Ovary (tissue), 3 donors: Measurements from ENCODE around the gene ARHGAP12.

Source experiments
- EP300 ChIP-seq: sonication (generic); formaldehyde crosslinking; IDR thresholded peaks from one replicate; pipeline ENCODE4 v1.6.1; 2017; ENCODE audit warnings: antibody characterized with exemption
- TF ChIP-seq, protein P1 (sequence below), 3 donors: fragments of 450-650 bp in 2 of 3; fragments of 200-600 bp in 1 of 3; IDR thresholded peaks; one replicate each; pipeline versions ENCODE4 v1.5.1 to v1.8.0; 2016 to 2022; ENCODE audit warnings: antibody characterized with exemption in 3 of 3, mild to moderate bottlenecking in 1 of 3
- donor health status: DM: no; HTN: no; CAD: no.

GRCh38 chr10:31940839-31941653 lies 12.4 kb upstream of the ARHGAP12 start:
- TF ChIP-seq EP300 = no peak
- TF ChIP-seq, protein P1, sequence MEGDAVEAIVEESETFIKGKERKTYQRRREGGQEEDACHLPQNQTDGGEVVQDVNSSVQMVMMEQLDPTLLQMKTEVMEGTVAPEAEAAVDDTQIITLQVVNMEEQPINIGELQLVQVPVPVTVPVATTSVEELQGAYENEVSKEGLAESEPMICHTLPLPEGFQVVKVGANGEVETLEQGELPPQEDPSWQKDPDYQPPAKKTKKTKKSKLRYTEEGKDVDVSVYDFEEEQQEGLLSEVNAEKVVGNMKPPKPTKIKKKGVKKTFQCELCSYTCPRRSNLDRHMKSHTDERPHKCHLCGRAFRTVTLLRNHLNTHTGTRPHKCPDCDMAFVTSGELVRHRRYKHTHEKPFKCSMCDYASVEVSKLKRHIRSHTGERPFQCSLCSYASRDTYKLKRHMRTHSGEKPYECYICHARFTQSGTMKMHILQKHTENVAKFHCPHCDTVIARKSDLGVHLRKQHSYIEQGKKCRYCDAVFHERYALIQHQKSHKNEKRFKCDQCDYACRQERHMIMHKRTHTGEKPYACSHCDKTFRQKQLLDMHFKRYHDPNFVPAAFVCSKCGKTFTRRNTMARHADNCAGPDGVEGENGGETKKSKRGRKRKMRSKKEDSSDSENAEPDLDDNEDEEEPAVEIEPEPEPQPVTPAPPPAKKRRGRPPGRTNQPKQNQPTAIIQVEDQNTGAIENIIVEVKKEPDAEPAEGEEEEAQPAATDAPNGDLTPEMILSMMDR (IDR thresholded peaks at IDR 0.05) = no peak
